CD4-positive, alpha-beta T cell treated with Interleukin-17A for 4 hours (primary cell): ENCODE results near the gene TOP2A.

ENCODE experiments used
- DNase-seq: peaks from one replicate; pipeline ENCODE4 v3.0.0-alpha.2; 2020; ENCODE audit warnings: mixed read lengths

Gene TOP2A

GRCh38 chr17:40417609-40418427, at the start of gene TOP2A:
Gene TOP2A, minus strand, starts transcription at chr17:40417896. Its CDS starts 105 bp downstream, at chr17:40417791.
- peak; percentile 94 for DNase-seq

GRCh38 chr17:40467281-40467867, 49.7 kb upstream of the TOP2A start:
- no peak for DNase-seq

GRCh38 chr17:40466298-40466971, 48.7 kb upstream of the TOP2A start:
- no peak for DNase-seq

GRCh38 chr17:40464392-40464855, 46.7 kb upstream of the TOP2A start:
- no peak for DNase-seq

- no peak for DNase-seq
Observed at GRCh38 chr17:40463122-40463550, 45.4 kb upstream of the TOP2A start.

GRCh38 chr17:40462343-40463121, 44.8 kb upstream of the TOP2A start:
- no peak for DNase-seq

GRCh38 chr17:40461732-40462342, 44.1 kb upstream of the TOP2A start:
- DNase-seq = no peak

- no peak for DNase-seq
Observed at GRCh38 chr17:40460968-40461731, 43.5 kb upstream of the TOP2A start.

- no peak for DNase-seq
Observed at GRCh38 chr17:40460604-40460967, 42.9 kb upstream of the TOP2A start.

GRCh38 chr17:40459636-40460603, 42.2 kb upstream of the TOP2A start:
- no peak for DNase-seq

GRCh38 chr17:40458851-40459482, 41.3 kb upstream of the TOP2A start:
- no peak for DNase-seq

GRCh38 chr17:40457964-40458791, 40.5 kb upstream of the TOP2A start:
- DNase-seq = no peak

GRCh38 chr17:40457369-40457768, 39.7 kb upstream of the TOP2A start:
- DNase-seq = no peak

GRCh38 chr17:40456396-40456951, 38.8 kb upstream of the TOP2A start:
- DNase-seq = no peak

- DNase-seq = no peak
Observed at GRCh38 chr17:40454613-40454995, 36.9 kb upstream of the TOP2A start.

- no peak for DNase-seq
Observed at GRCh38 chr17:40453881-40454612, 36.4 kb upstream of the TOP2A start.

GRCh38 chr17:40452921-40453378, 35.3 kb upstream of the TOP2A start:
- no peak for DNase-seq
